Small intestine (tissue), 7 donors: Measurements from ENCODE around the gene NKD2. TPM values are rescaled to one million over a fixed set of nuclear protein-coding genes. Genes with fewer than 3 reads are reported as not detected.

Experiments
- DNase-seq, 2 donors: peaks; one replicate each; pipeline versions ENCODE4 v3.0.0 to v3.0.0-alpha.2; 2013
- FAIRE-seq: peaks from 2 replicates; lab custom pipeline; 2012; peaks lifted over from hg19 to GRCh38; lab: Jason Lieb, UNC
- H3K27ac ChIP-seq, 3 donors: one replicate each; pipeline ENCODE4 v1.5.1; 2013; ENCODE audit warnings: low read length in 2 of 3, mild to moderate bottlenecking in 2 of 3, control low read depth in 1 of 3, inconsistent platforms in 1 of 3, low read depth in 1 of 3, moderate library complexity in 1 of 3
- H3K27me3 ChIP-seq, 3 donors: one replicate each; pipeline ENCODE4 v1.6.1; 2013; ENCODE audit warnings: low read length in 3 of 3, inconsistent platforms in 1 of 3; ENCODE audit not compliant: control insufficient read depth in 3 of 3, insufficient read depth in 3 of 3
- H3K36me3 ChIP-seq, 3 donors: one replicate each; pipeline ENCODE4 v1.6.1; 2013; ENCODE audit warnings: low read length in 3 of 3, inconsistent platforms in 1 of 3, low read depth in 1 of 3, mild to moderate bottlenecking in 1 of 3, moderate library complexity in 1 of 3; ENCODE audit not compliant: control insufficient read depth in 3 of 3, insufficient read depth in 2 of 3
- H3K4me1 ChIP-seq, 3 donors: one replicate each; pipeline ENCODE4 v1.6.1; 2013; ENCODE audit warnings: low read length in 2 of 3, inconsistent platforms in 1 of 3, low read depth in 1 of 3, mild to moderate bottlenecking in 1 of 3, moderate library complexity in 1 of 3; ENCODE audit not compliant: control insufficient read depth in 3 of 3, insufficient read depth in 2 of 3
- H3K4me3 ChIP-seq, 3 donors: one replicate each; pipeline ENCODE4 v1.5.1; 2013; ENCODE audit warnings: low read length in 3 of 3, control low read depth in 1 of 3, inconsistent platforms in 1 of 3, low read depth in 1 of 3, mild to moderate bottlenecking in 1 of 3, moderate library complexity in 1 of 3
- H3K9me3 ChIP-seq, 2 donors: one replicate each; pipeline ENCODE4 v1.6.1; 2013; ENCODE audit warnings: low read depth in 1 of 2, low read length in 1 of 2; ENCODE audit not compliant: control insufficient read depth in 2 of 2, insufficient read depth in 1 of 2
- WGBS, 3 donors: extraction: QIAGEN DNeasy Blood & Tissue Kit; methylation state at CpG; one replicate each; pipeline ENCODE4 v1.1.7; 2013; 5-methylcytosine and 5-hydroxymethylcytosine counted together
- polyA plus RNA-seq, 4 donors: library from polyadenylated mRNA; stranded (reverse) in 3 of 4; unstranded in 1 of 4; fragments of 200-250 nt in 3 of 4; fragments of 120-200 nt in 1 of 4; gene quantifications; one replicate each; pipeline versions ENCODE4 v1.2.1 to v1.2.3, GENCODE V29; 2013
- donor health status: healthy with polysubstance abuse.
- donor health status: control.
- donor health status: control.
- donor health status: Bipolar disorder and iron deficiency.
- donor health status: healthy.

Gene NKD2
- polyA plus RNA-seq, 4 donors, result 0.22 to 11.9 (median 2.2) TPM

DNA sequence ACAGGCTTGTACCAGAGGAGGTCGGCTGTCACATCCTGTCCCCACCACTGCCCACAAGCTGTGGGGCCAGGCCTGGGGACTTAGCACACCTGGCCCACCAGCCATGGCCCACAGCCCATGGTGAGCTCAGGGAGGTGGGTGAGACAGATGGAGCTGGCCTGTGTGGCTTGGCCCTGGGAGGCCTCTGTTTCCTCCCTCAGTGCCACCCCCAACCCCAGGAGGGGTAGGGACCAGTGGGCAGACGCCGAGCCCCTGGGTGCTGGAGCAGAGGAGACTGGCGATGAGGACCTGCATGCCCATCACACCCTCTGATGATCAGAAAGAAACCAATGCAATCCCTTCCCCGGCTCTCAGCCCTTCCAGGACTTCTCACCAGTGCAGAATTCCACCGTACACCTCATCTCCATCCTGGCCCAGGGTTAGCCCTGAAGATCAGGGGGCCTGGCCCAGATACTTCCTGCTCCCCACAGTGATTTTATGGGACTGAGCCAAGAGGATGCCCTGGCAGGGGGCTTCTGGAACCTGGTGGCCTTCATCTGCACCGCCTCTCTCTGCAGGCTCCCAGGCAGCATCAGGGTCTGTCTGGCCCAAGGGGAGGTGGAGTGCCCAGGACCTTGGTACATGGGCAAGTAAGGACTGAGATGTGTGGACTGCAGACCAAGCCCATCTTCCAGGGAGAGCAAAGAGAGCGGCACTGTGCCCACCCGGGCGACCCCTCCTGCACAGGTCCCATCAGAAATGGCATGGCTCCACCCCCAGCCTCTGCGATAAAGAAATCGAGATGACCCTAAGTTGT, 16.9 kb upstream of the NKD2 start:
- Histone ChIP-seq H3K9me3 (peaks cover 0 to 3% of the 10 kb centered on the region in 2 donors), H3K27me3 (peaks cover 0 to 3% (median 0%) of the 10 kb centered on the region in 3 donors), H3K27ac (peak overlapping the region in 1 of 3 donors; percentile 60), H3K4me1 (peaks cover 0 to 12% (median 0%) of the 10 kb centered on the region in 3 donors), H3K4me3 (no peak overlapping the region), H3K36me3 (no peaks in the 10 kb centered on the region)
- WGBS, 3 donors, result 78 to 86% (median 84%) methylated on average over 12 of the region's 12 CpGs
- FAIRE-seq (no peak), DNase-seq (no peak)

DNA sequence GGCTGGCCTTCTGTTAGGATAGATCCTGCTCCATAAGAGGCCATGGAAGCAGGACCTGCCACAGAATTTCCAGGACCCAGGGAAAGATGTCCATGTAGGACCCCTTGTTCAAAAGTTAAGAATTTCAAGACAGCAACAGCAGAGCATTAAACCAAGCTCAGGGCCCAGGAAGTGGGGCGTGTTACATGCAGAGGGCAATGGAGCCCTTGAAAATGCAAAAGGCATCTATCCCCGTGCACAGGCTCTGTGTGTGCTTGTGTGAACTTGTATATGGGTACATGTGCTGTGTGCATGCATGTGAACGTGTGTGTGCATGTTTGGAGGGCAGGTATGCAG, 14.4 kb upstream of the NKD2 start:
- H3K27me3 ChIP-seq, result peaks cover 0 to 3% (median 0%) of the 10 kb centered on the region in 3 donors
- H3K4me3 ChIP-seq, result no peak overlapping the region
- peaks cover 0 to 21% (median 0%) of the 10 kb centered on the region in 3 donors for H3K4me1 ChIP-seq
- peak overlapping the region in 2 of 3 donors; percentile 62 to 64 for H3K27ac ChIP-seq
- 71 to 79% (median 78%) methylated on average over 3 of the region's 3 CpGs for WGBS, 3 donors
- H3K9me3 ChIP-seq, result no peaks in the 10 kb centered on the region
- FAIRE-seq, result no peak
- no peaks in the 10 kb centered on the region for H3K36me3 ChIP-seq
- DNase-seq, result no peak

DNA sequence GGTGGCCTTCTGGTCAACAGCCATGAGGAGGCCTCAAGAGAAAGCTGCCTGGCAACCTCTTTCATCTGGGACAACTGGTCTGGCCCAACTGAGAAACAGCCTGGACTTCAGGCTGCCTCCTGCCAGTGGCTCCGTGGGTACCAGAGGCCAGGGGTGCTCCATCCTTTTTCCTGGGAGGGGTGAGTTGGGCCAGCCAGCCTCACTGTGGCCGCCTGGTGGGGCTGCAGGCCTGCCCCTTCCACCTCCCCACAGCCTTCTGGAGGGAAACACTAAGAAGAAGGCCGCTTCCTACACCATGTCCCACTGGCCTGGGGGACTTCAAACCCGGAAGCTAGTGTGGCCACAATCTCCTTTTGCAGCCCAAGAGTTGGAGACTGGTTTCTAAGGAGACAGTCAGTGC, 13.8 kb upstream of the NKD2 start:
- H3K9me3 ChIP-seq, result no peaks in the 10 kb centered on the region
- H3K4me1 ChIP-seq, result peaks cover 0 to 21% (median 0%) of the 10 kb centered on the region in 3 donors
- no peak overlapping the region for H3K4me3 ChIP-seq
- peaks cover 0 to 3% (median 0%) of the 10 kb centered on the region in 3 donors for H3K27me3 ChIP-seq
- DNase-seq (no peak), FAIRE-seq (no peak)
- H3K27ac ChIP-seq, result no peak overlapping the region
- no peaks in the 10 kb centered on the region for H3K36me3 ChIP-seq
- 69 to 86% (median 75%) methylated on average over 4 of the region's 4 CpGs for WGBS, 3 donors

DNA sequence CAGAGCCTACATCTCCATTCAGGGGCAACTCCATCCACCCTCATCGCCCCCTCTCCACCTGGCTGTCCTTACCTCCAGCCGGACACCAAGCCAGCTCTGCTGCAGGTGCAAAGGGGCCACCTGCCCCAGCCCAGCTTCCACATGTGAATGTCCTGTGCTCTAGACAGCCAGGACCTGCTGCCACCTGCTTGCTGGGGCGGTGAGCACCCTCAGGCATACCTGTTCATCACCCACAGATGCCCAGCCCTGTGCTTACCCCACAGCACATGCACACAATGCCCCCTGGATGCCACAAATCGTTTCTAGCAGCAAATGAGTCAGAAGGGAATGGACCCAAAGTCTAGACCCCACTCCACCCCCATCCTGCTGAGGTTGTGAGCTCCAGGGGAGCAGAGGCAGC, 13.3 kb upstream of the NKD2 start:
- 61 to 72% (median 66%) methylated on average over 4 of the region's 4 CpGs for WGBS, 3 donors
- FAIRE-seq, result no peak
- Histone ChIP-seq H3K27ac (no peak overlapping the region), H3K36me3 (no peaks in the 10 kb centered on the region), H3K27me3 (peaks cover 0 to 3% (median 0%) of the 10 kb centered on the region in 3 donors), H3K4me1 (peaks cover 0 to 21% (median 0%) of the 10 kb centered on the region in 3 donors), H3K4me3 (no peak overlapping the region), H3K9me3 (no peaks in the 10 kb centered on the region)
- DNase-seq, result no peak

DNA sequence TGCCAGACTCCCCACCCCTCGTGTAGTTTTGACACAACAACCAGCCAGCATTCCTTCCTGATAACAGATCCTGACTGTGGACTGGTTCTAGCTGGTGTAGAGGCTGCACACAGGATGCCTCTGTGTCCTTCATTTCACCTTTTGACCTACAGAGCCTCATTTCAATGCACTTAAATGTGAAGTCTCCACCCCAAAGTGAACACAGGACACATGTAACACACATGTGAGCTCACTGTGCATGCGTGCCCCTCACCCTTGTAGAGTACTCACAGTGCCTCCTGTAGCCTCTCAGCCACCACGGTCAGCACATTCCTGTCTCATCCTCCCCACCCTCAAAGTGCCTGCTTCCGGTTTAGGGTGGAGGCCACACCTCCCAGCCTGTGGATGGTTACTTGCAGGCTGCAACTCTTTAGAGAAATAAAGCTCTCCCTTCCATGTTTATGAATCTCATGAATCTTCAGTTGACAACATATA, 11.6 kb upstream of the NKD2 start:
- H3K36me3 ChIP-seq, result no peaks in the 10 kb centered on the region
- DNase-seq, result peak in 1 of 2 donors; percentile 83
- no peak for FAIRE-seq
- peaks cover 0 to 21% (median 0%) of the 10 kb centered on the region in 3 donors for H3K4me1 ChIP-seq
- H3K4me3 ChIP-seq, result no peak overlapping the region
- peak overlapping the region in 2 of 3 donors; percentile 53 to 72 for H3K27ac ChIP-seq
- no peaks in the 10 kb centered on the region for H3K9me3 ChIP-seq
- 19 to 30% (median 27%) methylated on average over 4 of the region's 4 CpGs for WGBS, 3 donors
- H3K27me3 ChIP-seq, result peaks cover 0 to 3% (median 0%) of the 10 kb centered on the region in 3 donors

DNA sequence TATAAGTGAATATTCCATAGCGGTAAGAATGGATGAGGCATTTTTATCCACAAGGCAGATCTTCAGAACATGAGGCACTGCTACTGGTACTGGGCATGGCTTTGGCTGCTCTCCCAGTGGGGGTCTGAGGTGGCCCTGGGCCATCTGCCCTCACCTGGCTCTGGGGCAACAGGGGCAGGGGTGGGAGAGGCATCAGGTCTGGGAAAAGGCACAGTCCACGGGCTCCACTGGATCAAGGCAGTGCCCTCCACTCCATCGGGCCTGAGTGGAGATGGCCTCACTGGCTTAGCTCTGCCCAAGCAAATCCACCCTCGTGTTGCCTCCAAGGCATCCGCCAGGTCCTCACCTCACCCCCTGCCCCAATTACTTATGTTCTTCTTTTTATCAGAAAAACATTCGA, 10.9 kb upstream of the NKD2 start:
- Histone ChIP-seq H3K9me3 (no peaks in the 10 kb centered on the region), H3K4me1 (peaks cover 0 to 21% (median 0%) of the 10 kb centered on the region in 3 donors), H3K36me3 (no peaks in the 10 kb centered on the region), H3K27me3 (peaks cover 0 to under 1% (median 0%) of the 10 kb centered on the region in 3 donors), H3K27ac (peak overlapping the region in 2 of 3 donors; percentile 46 to 72), H3K4me3 (no peak overlapping the region)
- FAIRE-seq (no peak), DNase-seq (no peak)
- WGBS, 3 donors, result 78 to 85% (median 81%) methylated on average over 6 of the region's 6 CpGs

DNA sequence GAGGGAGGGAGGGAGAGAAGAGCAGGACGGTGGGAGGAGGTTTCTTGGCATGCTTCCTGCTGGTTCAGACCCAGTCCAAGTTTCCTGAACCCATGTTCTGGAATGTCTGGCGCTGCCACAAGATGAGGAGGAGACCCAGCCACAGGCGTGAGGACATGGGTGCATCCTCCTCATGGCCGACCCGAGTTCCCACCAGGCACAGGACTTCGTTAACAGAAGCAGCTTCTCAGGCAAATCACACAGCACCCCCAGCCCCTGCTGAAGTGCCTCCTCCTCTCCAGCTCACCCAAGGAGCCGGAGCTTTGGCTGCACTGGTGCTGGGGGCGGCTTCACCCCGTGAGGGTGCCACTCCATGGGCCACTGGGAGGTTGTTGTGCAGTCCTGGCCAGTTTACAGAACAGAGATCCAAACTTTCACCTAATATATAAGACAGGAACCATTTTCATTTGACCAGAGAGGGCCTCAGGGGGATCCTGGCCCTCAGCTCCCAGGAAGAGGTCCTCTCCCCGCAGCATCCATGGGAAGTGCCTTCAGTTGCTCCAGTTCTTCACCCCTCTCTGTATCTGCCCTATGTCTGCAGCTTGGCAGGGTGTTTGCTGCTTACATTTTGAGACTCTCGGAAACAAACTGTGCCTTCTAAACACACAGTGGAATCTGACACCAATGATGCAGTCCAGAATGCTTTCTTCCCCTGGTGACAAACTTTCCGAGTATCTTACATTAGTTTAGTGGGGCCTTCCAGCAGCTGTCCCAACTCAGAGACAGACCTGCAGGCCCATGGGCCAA, 10.2 kb upstream of the NKD2 start:
- Histone ChIP-seq H3K9me3 (no peaks in the 10 kb centered on the region), H3K4me1 (peaks cover 0 to 25% (median 0%) of the 10 kb centered on the region in 3 donors), H3K36me3 (no peaks in the 10 kb centered on the region), H3K27me3 (no peaks in the 10 kb centered on the region), H3K4me3 (no peak overlapping the region), H3K27ac (peak overlapping the region in 2 of 3 donors; percentile 47 to 69)
- DNase-seq (no peak), FAIRE-seq (no peak)
- 70 to 84% (median 81%) methylated on average over 12 of the region's 12 CpGs for WGBS, 3 donors

DNA sequence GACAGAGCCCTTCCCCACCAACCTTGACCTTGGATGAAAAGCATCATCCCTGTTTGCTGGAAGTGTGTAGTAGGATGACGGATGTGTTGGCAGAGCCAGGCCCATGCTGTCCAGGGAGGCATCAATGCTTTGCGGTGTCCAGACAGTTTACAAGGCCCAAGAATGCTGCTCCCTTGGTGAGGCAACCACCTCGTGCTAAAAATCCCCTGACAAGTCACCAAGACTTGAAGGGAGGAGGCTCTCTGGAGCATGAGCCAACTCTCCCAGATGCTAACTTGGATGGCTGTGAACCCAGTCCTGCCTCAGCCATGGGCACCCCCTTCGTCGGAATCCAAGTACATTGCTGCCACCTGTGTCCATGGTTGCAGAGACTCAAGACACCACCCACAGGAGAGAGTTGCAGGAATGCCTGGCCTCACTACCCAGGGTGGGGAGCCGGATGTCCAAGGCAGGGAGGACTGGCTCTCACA, 9.5 kb upstream of the NKD2 start:
- Histone ChIP-seq H3K27me3 (no peaks in the 10 kb centered on the region), H3K4me3 (no peak overlapping the region), H3K27ac (peak overlapping the region in 2 of 3 donors; percentile 47 to 69), H3K36me3 (no peaks in the 10 kb centered on the region), H3K9me3 (no peaks in the 10 kb centered on the region), H3K4me1 (peaks cover 0 to 26% (median 0%) of the 10 kb centered on the region in 3 donors)
- WGBS, 3 donors, result 75 to 83% (median 77%) methylated on average over 6 of the region's 6 CpGs
- FAIRE-seq (no peak), DNase-seq (no peak)
